Activated T-cell treated with anti-CD3 and anti-CD28 coated beads, Interleukin-2, amount 50 U/mL, for 24 hours (primary cell): Measurements from ENCODE around the gene TMED6.
"Not testable (repeated sequence)": the region's sequence is repeated elsewhere in the genome, so short reads cannot be mapped to it uniquely, and the experiment has no call there.

Experiments
- DNase-seq: peaks from one replicate; pipeline ENCODE4 v3.0.0-alpha.2; 2020
- H3K27ac Mint-ChIP-seq: 2 replicates; pipeline ENCODE4 v1.8.0; 2020; ENCODE audit warnings: mild to moderate bottlenecking, mixed read lengths
- H3K27me3 Mint-ChIP-seq: 2 replicates; pipeline ENCODE4 v1.8.0; 2020; ENCODE audit warnings: mixed read lengths
- H3K36me3 Mint-ChIP-seq: 2 replicates; pipeline ENCODE4 v1.8.0; 2020; ENCODE audit warnings: low read depth, mixed read lengths
- H3K4me1 Mint-ChIP-seq: 2 replicates; pipeline ENCODE4 v1.8.0; 2020; ENCODE audit warnings: low read depth, mixed read lengths
- H3K4me3 Mint-ChIP-seq: 2 replicates; pipeline ENCODE4 v1.8.0; 2020; ENCODE audit warnings: mild to moderate bottlenecking, moderate library complexity, mixed read lengths
- H3K9me3 Mint-ChIP-seq: 2 replicates; pipeline ENCODE4 v1.8.0; 2020; ENCODE audit warnings: mixed read lengths

TMED6 gene

DNA sequence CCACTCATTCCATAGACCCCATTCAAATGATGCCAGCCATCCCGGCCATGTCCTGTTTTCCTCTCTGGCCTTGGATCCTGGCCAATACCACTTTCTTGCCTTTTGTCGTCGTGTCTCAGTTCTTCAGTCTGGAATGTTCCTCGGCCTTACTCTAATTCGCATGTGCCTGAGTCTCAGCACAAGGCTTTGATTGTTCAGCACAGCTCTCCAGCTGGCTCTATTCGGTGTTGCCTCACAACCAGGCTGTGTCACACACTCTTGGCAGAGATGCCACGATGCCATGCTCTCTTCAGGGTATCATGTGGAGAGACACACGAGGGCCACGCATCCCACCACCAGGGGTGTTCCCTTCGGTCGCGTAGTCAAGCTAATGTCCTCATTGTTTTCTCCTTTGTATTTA is 42.3 kb downstream of the TMED6 start:
- no peak overlapping the region for H3K4me3 Mint-ChIP-seq
- no peaks in the 10 kb centered on the region for H3K27me3 Mint-ChIP-seq
- peaks cover 26% of the 10 kb centered on the region for H3K4me1 Mint-ChIP-seq
- no peaks in the 10 kb centered on the region for H3K9me3 Mint-ChIP-seq
- peak; percentile 26 for DNase-seq
- H3K27ac Mint-ChIP-seq = no peak overlapping the region
- H3K36me3 Mint-ChIP-seq = peaks cover 22% of the 10 kb centered on the region

DNA sequence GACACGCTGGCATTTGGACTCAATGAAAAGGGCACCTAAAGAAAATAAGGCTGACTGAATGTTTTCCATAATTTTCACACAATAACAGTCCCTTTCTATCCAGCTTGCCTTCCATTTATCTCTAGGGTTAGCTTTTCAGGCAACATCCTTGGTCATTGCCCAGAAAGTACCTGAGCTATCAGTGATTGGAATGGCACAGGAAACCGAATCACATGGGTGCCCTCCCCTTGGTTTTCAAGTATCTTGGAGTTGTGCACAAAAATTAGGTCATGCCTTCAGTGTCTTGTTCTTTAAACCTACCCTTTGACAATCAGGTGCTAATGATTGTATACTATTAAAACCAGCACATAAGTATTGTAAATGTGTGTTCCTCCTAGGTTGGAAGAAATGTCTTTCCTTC is 43.7 kb downstream of the TMED6 start:
- Mint-ChIP-seq H3K27ac (no peak overlapping the region), H3K9me3 (no peaks in the 10 kb centered on the region), H3K4me1 (peaks cover 13% of the 10 kb centered on the region), H3K4me3 (no peak overlapping the region), H3K36me3 (peaks cover 9% of the 10 kb centered on the region), H3K27me3 (no peaks in the 10 kb centered on the region)
- DNase-seq = no peak

DNA sequence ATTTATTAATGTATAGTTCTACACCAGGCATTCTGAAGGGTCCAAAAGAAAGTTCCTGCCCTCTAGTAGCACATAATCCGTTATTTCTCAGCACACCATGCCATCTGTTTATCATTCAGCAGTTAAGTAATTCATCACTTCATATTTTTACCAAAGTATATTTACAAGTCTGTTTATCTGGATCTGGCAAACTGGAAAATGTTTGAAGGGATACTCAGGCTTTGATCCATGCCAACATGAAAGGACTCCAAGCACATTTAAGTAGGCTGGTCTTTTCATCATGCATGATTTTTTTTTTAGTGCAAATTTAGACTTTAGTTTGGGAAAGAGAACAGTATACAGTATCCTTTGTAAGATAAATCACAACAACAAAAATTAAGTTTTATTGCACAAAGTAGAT is 44.5 kb downstream of the TMED6 start:
- Mint-ChIP-seq H3K27me3 (no peaks in the 10 kb centered on the region), H3K27ac (no peak overlapping the region), H3K36me3 (peaks cover 8% of the 10 kb centered on the region), H3K9me3 (no peaks in the 10 kb centered on the region), H3K4me3 (no peak overlapping the region), H3K4me1 (peaks cover 10% of the 10 kb centered on the region)
- DNase-seq = no peak

DNA sequence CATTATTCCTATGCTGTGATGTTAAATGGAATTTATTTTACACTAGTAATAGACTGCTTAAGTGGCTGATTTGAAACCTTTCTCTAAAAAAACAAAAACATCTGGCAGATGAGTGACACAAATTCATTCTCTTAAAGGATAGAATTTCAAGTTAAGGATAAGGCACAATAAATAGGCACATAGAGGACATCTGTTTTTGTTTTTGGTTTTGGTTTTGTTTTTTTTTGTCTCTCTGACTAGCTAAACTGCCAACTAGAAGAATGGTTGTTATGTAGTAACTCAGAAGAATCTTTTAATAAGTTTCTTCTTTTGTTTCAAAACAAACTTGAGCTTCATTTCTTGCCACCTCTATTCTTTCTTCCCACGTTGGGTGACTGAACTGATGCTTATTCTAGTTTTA is 45.6 kb downstream of the TMED6 start:
- no peak overlapping the region for H3K27ac Mint-ChIP-seq
- DNase-seq = no peak
- H3K4me1 Mint-ChIP-seq = peaks cover 7% of the 10 kb centered on the region
- H3K27me3 Mint-ChIP-seq = no peaks in the 10 kb centered on the region
- H3K4me3 Mint-ChIP-seq = no peak overlapping the region
- H3K9me3 Mint-ChIP-seq = no peaks in the 10 kb centered on the region
- peaks cover 8% of the 10 kb centered on the region for H3K36me3 Mint-ChIP-seq

DNA sequence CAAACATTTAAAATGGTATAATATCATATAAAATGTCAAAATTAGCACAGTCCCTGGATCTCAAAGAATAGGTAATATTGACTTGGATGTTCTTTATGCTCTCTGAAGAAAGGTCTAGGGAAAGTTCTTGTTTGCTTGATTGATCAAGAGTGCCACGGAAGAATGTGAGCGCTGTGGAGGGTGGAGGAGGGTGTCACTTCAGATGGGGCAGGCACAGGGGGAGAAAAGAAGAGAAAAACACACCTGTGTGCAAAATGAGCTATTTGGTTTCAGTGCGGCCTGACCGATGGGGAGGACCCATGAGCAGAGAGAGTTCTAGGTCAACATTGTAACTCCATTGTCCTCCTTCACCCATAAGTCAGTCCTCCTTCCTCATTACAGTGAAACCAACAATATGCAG is 49.3 kb downstream of the TMED6 start:
- Mint-ChIP-seq H3K27ac (no peak overlapping the region), H3K27me3 (no peaks in the 10 kb centered on the region), H3K36me3 (peaks cover 22% of the 10 kb centered on the region), H3K4me3 (no peak overlapping the region), H3K4me1 (no peaks in the 10 kb centered on the region), H3K9me3 (no peaks in the 10 kb centered on the region)
- no peak for DNase-seq

DNA sequence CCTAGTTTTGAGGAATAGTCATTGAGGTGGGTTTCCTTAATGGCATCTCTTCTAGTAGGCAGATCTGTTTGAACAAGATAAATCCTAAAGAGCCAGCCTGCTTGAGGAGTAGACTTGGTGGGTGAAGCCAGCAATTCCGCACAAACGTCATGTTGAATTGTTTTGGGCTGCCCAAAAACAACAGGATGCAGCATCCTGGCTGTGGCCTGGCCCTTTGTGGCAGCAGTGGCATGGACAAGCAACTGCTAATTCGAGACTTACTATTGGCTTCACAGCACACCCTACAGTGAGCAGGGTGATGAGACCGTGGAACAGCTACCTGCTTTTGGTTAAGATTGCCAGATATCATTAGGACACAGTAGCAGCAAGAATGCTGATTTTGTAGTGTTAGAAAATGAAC is 49.7 kb downstream of the TMED6 start:
- Mint-ChIP-seq H3K27me3 (no peaks in the 10 kb centered on the region), H3K27ac (no peak overlapping the region)

DNA sequence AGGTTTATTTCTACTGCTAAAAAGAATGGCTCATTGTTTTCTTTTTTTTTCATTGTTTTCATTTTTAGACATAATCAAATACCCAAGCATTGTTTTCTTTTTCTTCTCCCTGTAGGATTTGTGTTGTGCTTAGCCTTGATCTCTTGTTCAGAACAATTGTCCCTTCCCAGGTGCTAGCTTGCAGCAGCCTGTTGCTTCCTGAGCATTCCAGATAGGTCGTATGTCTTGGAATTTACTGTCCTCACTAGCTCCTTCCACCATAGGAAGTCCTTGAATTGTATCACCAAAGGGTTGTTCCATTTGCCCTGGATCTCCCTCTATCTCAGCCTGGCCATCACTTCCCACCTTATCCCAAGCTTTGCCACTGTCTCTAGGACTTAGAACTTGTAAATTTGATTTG is 50.4 kb downstream of the TMED6 start:
- Mint-ChIP-seq H3K36me3 (peaks cover 22% of the 10 kb centered on the region), H3K4me3 (no peak overlapping the region), H3K27me3 (no peaks in the 10 kb centered on the region), H3K4me1 (no peaks in the 10 kb centered on the region), H3K27ac (no peak overlapping the region), H3K9me3 (no peaks in the 10 kb centered on the region)
- DNase-seq = no peak

More for the DNA sequence above, 49.7 kb downstream of the TMED6 start:
- Mint-ChIP-seq H3K4me3 (no peak overlapping the region), H3K4me1 (no peaks in the 10 kb centered on the region), H3K36me3 (peaks cover 22% of the 10 kb centered on the region), H3K9me3 (no peaks in the 10 kb centered on the region)
- peak; percentile 6 for DNase-seq

DNA sequence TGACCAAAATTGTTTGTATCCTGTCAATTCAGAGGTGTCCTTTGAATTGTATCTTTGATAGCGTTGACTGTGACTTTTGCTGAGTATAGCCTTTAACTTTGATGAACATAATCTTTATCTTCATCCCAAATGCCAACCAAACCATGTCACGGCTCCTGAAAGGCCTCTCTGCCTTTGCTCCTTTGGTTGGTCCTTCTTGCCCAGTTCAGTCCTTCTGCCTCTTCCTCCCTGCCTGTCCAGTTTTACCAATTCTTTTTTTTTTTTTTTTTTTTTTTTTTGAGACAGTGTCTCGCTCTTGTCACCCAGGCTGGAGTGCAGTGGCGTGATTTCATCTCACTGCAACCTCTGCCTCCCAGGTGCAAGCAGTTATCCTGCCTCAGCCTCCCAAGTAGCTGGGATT is 53.3 kb downstream of the TMED6 start:
- H3K9me3 Mint-ChIP-seq = no peaks in the 10 kb centered on the region
- peaks cover 25% of the 10 kb centered on the region for H3K36me3 Mint-ChIP-seq
- H3K27me3 Mint-ChIP-seq = no peaks in the 10 kb centered on the region
- no peak overlapping the region for H3K4me3 Mint-ChIP-seq
- no peak for DNase-seq
- H3K27ac Mint-ChIP-seq = no peak overlapping the region
- H3K4me1 Mint-ChIP-seq = peaks cover 4% of the 10 kb centered on the region

DNA sequence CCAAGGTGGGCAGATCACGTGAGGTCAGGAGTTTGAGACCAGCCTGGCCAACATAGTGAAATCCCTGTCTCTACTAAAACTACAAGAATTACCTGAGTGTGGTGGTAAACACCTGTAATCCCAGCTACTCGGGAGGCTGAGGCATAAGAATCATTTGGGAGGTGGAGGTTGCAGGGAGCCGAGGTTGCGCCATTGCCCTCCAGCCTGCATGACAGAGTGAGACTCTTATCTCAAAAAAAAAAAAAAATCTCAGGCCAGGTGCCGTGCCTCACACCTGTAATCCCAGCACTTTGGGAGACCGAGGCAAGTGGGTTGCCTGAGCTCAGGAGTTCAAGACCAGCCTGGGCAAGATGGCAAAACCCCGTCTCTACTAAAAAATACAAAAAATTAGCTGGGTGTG is 54.8 kb downstream of the TMED6 start:
- H3K36me3 Mint-ChIP-seq = peaks cover 23% of the 10 kb centered on the region
- not testable (repeated sequence) for H3K27me3 Mint-ChIP-seq, H3K9me3 Mint-ChIP-seq, H3K4me3 Mint-ChIP-seq, H3K27ac Mint-ChIP-seq, H3K4me1 Mint-ChIP-seq, DNase-seq

DNA sequence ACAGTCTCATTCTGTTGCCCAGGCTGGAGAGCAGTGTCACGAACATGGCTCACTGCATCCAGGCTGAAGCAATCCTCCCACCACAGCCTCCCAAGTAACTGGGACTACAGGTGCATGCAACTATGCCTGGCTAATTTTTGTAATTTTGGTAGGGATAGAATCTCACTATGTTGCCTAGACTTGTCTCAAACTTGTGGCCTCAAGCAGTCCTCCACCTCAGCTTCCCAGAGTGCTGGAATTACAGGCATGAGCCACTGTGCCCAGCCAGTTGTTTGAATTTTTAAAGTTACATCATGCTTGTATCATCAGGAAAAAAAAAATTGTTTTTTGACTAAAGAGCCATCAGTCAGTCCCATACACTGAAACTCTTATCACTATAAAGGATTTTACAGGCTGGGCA is 57.5 kb downstream of the TMED6 start:
- Mint-ChIP-seq H3K9me3 (no peaks in the 10 kb centered on the region), H3K4me1 (peaks cover 4% of the 10 kb centered on the region), H3K4me3 (no peak overlapping the region), H3K27ac (no peak overlapping the region), H3K36me3 (peaks cover 3% of the 10 kb centered on the region), H3K27me3 (no peaks in the 10 kb centered on the region)
- no peak for DNase-seq

DNA sequence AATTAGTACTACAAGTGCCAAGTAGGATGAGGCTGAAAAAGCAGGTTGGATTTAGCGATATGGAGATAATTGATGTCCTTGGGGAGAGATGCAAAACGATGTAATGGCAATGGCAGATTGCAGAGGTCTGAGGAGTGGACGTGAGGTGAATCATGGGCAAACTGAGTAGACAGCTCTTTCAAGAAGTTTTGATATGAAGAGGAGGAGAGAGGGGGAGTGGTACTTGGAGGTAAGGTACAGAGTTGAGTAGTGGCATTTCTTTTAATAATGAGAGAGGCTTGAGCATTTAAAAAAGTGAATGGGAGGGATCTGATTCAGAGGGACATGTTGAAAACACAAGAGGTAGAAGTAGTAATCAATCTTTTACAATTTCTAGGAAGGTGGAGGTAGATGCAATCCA is 58.2 kb downstream of the TMED6 start:
- Mint-ChIP-seq H3K27ac (peak overlapping the region; percentile 26), H3K36me3 (peaks cover 5% of the 10 kb centered on the region), H3K27me3 (no peaks in the 10 kb centered on the region), H3K4me1 (peaks cover 4% of the 10 kb centered on the region), H3K9me3 (no peaks in the 10 kb centered on the region), H3K4me3 (no peak overlapping the region)
- no peak for DNase-seq
